HEK293T (cell line): ENCODE results near the gene SLC25A29.
A peak's percentile ranks its signal among the peaks of the same experiment; 100 is the strongest.

Source experiments
- CTCF ChIA-PET: fragments of 350-600 bp; formaldehyde crosslinking; extraction: SDS; loops from one replicate; lab custom pipeline; 2021; ENCODE audit warnings: antibody characterized with exemption, inconsistent platforms; lab: Yijun Ruan, JAX
- POLR2A ChIA-PET: fragments of 350-600 bp; formaldehyde crosslinking; extraction: SDS; loops from one replicate; lab custom pipeline; 2020; ENCODE audit warnings: antibody characterized with exemption, inconsistent platforms; lab: Yijun Ruan, JAX
- DNase-seq: peaks from one replicate; pipeline ENCODE4 v3.0.0; 2012; ENCODE audit warnings: mixed read lengths; ENCODE audit errors: extremely low spot score
- BHLHE40 ChIP-seq: fragments of 450-650 bp; IDR thresholded peaks from 2 replicates; pipeline ENCODE4 v1.6.1; 2016; ENCODE audit warnings: mild to moderate bottlenecking, moderate library complexity, borderline replicate concordance
- ELF4 ChIP-seq: fragments of 450-650 bp; IDR thresholded peaks from 2 replicates; pipeline ENCODE4 v1.6.1; 2017; ENCODE audit warnings: antibody characterized with exemption
- FOXK2 ChIP-seq: fragments of 450-650 bp; IDR thresholded peaks from 2 replicates; pipeline ENCODE4 v1.6.1; 2016; ENCODE audit warnings: mild to moderate bottlenecking
- HDGF ChIP-seq: fragments of 450-650 bp; IDR thresholded peaks from 2 replicates; pipeline ENCODE4 v1.6.1; 2017; ENCODE audit warnings: antibody characterized with exemption, borderline replicate concordance
- NFRKB ChIP-seq: fragments of 450-650 bp; IDR thresholded peaks from 2 replicates; pipeline ENCODE4 v1.6.1; 2016; ENCODE audit warnings: mild to moderate bottlenecking, moderate library complexity
- PKNOX1 ChIP-seq: fragments of 450-650 bp; IDR thresholded peaks from 2 replicates; pipeline ENCODE4 v1.6.1; 2016
- SP1 ChIP-seq: fragments of 450-650 bp; IDR thresholded peaks from 2 replicates; pipeline ENCODE4 v1.6.1; 2017
- SUZ12 ChIP-seq: fragments of 450-650 bp; IDR thresholded peaks from 2 replicates; pipeline ENCODE4 v1.6.1; 2016; ENCODE audit warnings: mild to moderate bottlenecking
- TARDBP ChIP-seq: fragments of 450-650 bp; IDR thresholded peaks from 2 replicates; pipeline ENCODE4 v1.6.1; 2016

SLC25A29 gene

GRCh38 chr14:100246809-100247428 lies 59.3 kb downstream of the SLC25A29 start:
- TF ChIP-seq HDGF (no peak), SP1 (no peak), BHLHE40 (no peak), TARDBP (no peak), NFRKB (no peak), ELF4 (no peak), PKNOX1 (peak; percentile 50; the same call in 1 of the 2 replicates), FOXK2 (no peak), SUZ12 (no peak)
- DNase-seq, result peak; percentile 65
- ChIA-PET CTCF (interaction anchor here (0.5 to 1.4 kb wide), 14 partner anchors 11 to 829 kb away, joined by 3 to 9 read pairs (median 3); a partner anchor contains a TSS), POLR2A (interaction anchor here (1.4 kb wide), 1 partner anchor 9 kb away, joined by 4 read pairs; no protein-coding TSS in a partner anchor)

- ChIA-PET POLR2A (interaction anchor here (0.8 kb wide), 1 partner anchor 12 kb away, joined by 3 read pairs; no protein-coding TSS in a partner anchor), CTCF (interaction anchor here (1.0 kb wide), 1 partner anchor 19 kb away, joined by 3 read pairs; no protein-coding TSS in a partner anchor)
- TF ChIP-seq FOXK2, result no peak
- no peak for DNase-seq
Measured at GRCh38 chr14:100243020-100243419, 63.2 kb downstream of the SLC25A29 start.

GRCh38 chr14:100241279-100241678 lies 65.0 kb downstream of the SLC25A29 start:
- DNase-seq, result no peak
- CTCF ChIA-PET, result interaction anchor here (0.8 to 1.1 kb wide), 7 partner anchors 8 to 62 kb away, joined by 3 to 6 read pairs (median 3); no protein-coding TSS in a partner anchor
- POLR2A ChIA-PET, result interaction anchor here (1.1 to 1.2 kb wide), 2 partner anchors 13 to 20 kb away, joined by 3 to 5 read pairs; no protein-coding TSS in a partner anchor
- no peak for TF ChIP-seq SP1
- 0 out of 2 replicates have a peak, but pooled peaks have one; percentile 12 for TF ChIP-seq PKNOX1
